Measurements from ENCODE around the gene NFATC2.

- TF ChIP-seq CTCF (IDR thresholded peaks at IDR 0.05; ENCODE audit: poor library complexity, severe bottlenecking) = no peak
- no peak for TF ChIP-seq TAF1 (IDR thresholded peaks at IDR 0.05; ENCODE audit: low read depth)
- TF ChIP-seq POLR2AphosphoS5 (IDR thresholded peaks at IDR 0.05) = no peak
- no peak for TF ChIP-seq EP300 (conservative IDR thresholded peaks at IDR 0.05; ENCODE audit: poor library complexity, severe bottlenecking)
- TF ChIP-seq MXI1 (conservative IDR thresholded peaks at IDR 0.05; ENCODE audit: poor library complexity, severe bottlenecking) = no peak
- TF ChIP-seq EZH2 (IDR thresholded peaks at IDR 0.05; ENCODE audit: borderline replicate concordance, insufficient read depth, low read length, poor library complexity, severe bottlenecking) = no peak
- no peak for TF ChIP-seq REST (IDR thresholded peaks at IDR 0.05; ENCODE audit: borderline replicate concordance)
Observed at GRCh38 chr20:51470907-51471411, 71.6 kb downstream of the NFATC2 start.
